OCI-LY7 (cell line): ENCODE measurements around the gene AURKB. TPM values are rescaled to one million over a fixed set of nuclear protein-coding genes. Genes with fewer than 3 reads are reported as not detected.
A peak's percentile ranks its signal among the peaks of the same experiment; 100 is the strongest.

ENCODE experiments used
- BruUV-seq: library from RNA; stranded (reverse); fragments of 400-500 nt; replicated peaks from 2 replicates; lab custom pipeline; 2021; lab: Mats Ljungman, UMichigan
- CTCF ChIA-PET: fragments of 300-600 bp; sonication (Branson Sonifier 250); formaldehyde crosslinking; loops from one replicate; lab custom pipeline; 2022; ENCODE audit warnings: antibody characterized with exemption; ENCODE audit not compliant: unreplicated experiment; lab: Charles Lee
- POLR2A ChIA-PET: fragments of 300-600 bp; sonication (Branson Sonifier 250); formaldehyde crosslinking; loops from one replicate; lab custom pipeline; 2022; ENCODE audit warnings: antibody characterized with exemption; lab: Charles Lee
- DNase-seq: peaks from one replicate; pipeline ENCODE4 v3.0.0-alpha.2; 2015; ENCODE audit warnings: low spot score
- H2AFZ ChIP-seq: fragments of 200-600 bp; sonication (generic), shearing (Covaris generic); 2 replicates; pipeline ENCODE4 v1.6.1; 2014; ENCODE audit warnings: mild to moderate bottlenecking, antibody characterized with exemption, low read length, moderate library complexity
- H3K27ac ChIP-seq: fragments of 200-600 bp; sonication (generic); 2 replicates; pipeline ENCODE4 v1.5.1; 2014; ENCODE audit warnings: mixed run types, low read depth, mild to moderate bottlenecking, moderate library complexity, low read length, inconsistent platforms; ENCODE audit not compliant: poor library complexity, severe bottlenecking
- H3K36me3 ChIP-seq: fragments of 200-600 bp; sonication (generic); 2 replicates; pipeline ENCODE4 v1.6.1; 2014; ENCODE audit warnings: mild to moderate bottlenecking, antibody characterized with exemption, low read length, moderate library complexity, mixed read lengths; ENCODE audit not compliant: insufficient read depth
- H3K4me1 ChIP-seq: fragments of 200-600 bp; sonication (generic); 2 replicates; pipeline ENCODE4 v1.5.1; 2014; ENCODE audit warnings: mild to moderate bottlenecking, low read length; ENCODE audit not compliant: insufficient read depth, poor library complexity, severe bottlenecking
- H3K4me2 ChIP-seq: fragments of 200-600 bp; sonication (generic); 2 replicates; pipeline ENCODE4 v1.6.1; 2014; ENCODE audit warnings: mild to moderate bottlenecking, low read length
- H3K4me3 ChIP-seq: fragments of 200-600 bp; sonication (generic); 2 replicates; pipeline ENCODE4 v1.5.1; 2014; ENCODE audit warnings: mild to moderate bottlenecking, low read depth, low read length; ENCODE audit not compliant: poor library complexity, severe bottlenecking
- H3K79me2 ChIP-seq: fragments of 200-600 bp; sonication (generic); 2 replicates; pipeline ENCODE4 v1.6.1; 2016; ENCODE audit warnings: low read depth, mild to moderate bottlenecking, low read length, moderate library complexity, mixed read lengths; ENCODE audit not compliant: insufficient read depth
- H3K9me2 ChIP-seq: fragments of 200-600 bp; sonication (generic); 2 replicates; pipeline ENCODE4 v1.6.1; 2016; ENCODE audit warnings: mild to moderate bottlenecking, low read length, mixed read lengths; ENCODE audit not compliant: insufficient read depth
- H3K9me3 ChIP-seq: fragments of 200-600 bp; sonication (generic); 2 replicates; pipeline ENCODE4 v1.6.1; 2014; ENCODE audit warnings: mild to moderate bottlenecking, mixed run types, low read length, mixed read lengths
- H4K20me1 ChIP-seq: fragments of 200-600 bp; sonication (generic); 2 replicates; pipeline ENCODE4 v1.6.1; 2014; ENCODE audit warnings: mild to moderate bottlenecking, antibody characterized with exemption, low read length, moderate library complexity, mixed read lengths; ENCODE audit not compliant: insufficient read depth
- EZH2phosphoT487 ChIP-seq: fragments of 200-600 bp; sonication (generic); IDR thresholded peaks from 2 replicates; pipeline ENCODE4 v1.6.1; 2018; ENCODE audit warnings: low read depth, borderline replicate concordance, mild to moderate bottlenecking, mixed run types, antibody characterized with exemption, low read length, moderate library complexity, mixed read lengths
- intact Hi-C: fragments of 100-400 bp; cut with micrococcal nuclease; formaldehyde crosslinking; loops from one replicate; pipeline ENCODE4 v1.10.0; 2022; ENCODE audit not compliant: unreplicated experiment
- total RNA-seq, 2 experiments: library from RNA; depleted of rRNA in 1 of 2; stranded (reverse); fragments of >200 nt in 1 of 2; shearing (Covaris generic) in 1 of 2; gene quantifications; 2 replicates each; pipeline ENCODE4 v1.2.3, GENCODE V29; 2014 to 2022
- TF ChIP-seq, protein P1 (sequence below): fragments of 200-600 bp; sonication (generic); conservative IDR thresholded peaks from 2 replicates; pipeline ENCODE4 v1.5.1; 2014; ENCODE audit warnings: mild to moderate bottlenecking, antibody characterized with exemption, low read length, moderate library complexity, mixed read lengths

AURKB gene
- total RNA-seq, 2 experiments from 2014 or later: 283 to 310 TPM

DNA sequence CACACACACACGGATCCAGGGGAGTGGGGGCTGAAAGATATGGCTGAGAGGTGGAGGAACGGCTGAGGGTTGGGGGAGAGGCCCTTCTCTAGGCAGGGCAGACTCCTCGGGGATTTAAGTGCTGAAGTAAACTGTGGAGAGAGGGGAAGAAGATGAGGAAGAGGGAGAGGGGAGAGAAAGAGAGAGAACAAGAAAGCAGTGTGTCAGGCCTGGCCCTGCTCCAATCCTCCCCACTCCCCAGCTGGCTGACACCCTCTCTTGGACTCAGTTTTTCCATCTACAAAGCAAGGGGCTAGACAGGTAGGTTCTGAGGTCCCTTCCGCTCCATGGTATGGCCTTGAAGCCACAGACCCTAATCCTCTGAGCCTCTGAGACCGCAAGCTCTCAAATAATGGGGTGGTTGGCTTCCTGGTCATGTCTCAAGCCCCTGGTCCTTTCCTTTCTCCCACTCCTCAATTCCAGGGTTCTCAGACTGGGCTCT lies 49.6 kb downstream of the AURKB start:
- H3K9me3 ChIP-seq: no peaks in the 10 kb centered on the region
- H3K9me2 ChIP-seq: no peaks in the 10 kb centered on the region
- DNase-seq: no peak
- CTCF ChIA-PET: no interaction called here
- no TSS peak for BruUV-seq
- peaks cover 14% of the 10 kb centered on the region; the same call in 1 of the 2 replicates for H3K79me2 ChIP-seq
- POLR2A ChIA-PET: interaction anchor here (0.8 kb wide), 1 partner anchor 12 kb away, joined by 5 read pairs; no protein-coding TSS in a partner anchor
- no peaks in the 10 kb centered on the region for H4K20me1 ChIP-seq
- H3K27ac ChIP-seq: peak overlapping the region; percentile 47
- H2AFZ ChIP-seq: no peak overlapping the region
- TF ChIP-seq, protein P1, sequence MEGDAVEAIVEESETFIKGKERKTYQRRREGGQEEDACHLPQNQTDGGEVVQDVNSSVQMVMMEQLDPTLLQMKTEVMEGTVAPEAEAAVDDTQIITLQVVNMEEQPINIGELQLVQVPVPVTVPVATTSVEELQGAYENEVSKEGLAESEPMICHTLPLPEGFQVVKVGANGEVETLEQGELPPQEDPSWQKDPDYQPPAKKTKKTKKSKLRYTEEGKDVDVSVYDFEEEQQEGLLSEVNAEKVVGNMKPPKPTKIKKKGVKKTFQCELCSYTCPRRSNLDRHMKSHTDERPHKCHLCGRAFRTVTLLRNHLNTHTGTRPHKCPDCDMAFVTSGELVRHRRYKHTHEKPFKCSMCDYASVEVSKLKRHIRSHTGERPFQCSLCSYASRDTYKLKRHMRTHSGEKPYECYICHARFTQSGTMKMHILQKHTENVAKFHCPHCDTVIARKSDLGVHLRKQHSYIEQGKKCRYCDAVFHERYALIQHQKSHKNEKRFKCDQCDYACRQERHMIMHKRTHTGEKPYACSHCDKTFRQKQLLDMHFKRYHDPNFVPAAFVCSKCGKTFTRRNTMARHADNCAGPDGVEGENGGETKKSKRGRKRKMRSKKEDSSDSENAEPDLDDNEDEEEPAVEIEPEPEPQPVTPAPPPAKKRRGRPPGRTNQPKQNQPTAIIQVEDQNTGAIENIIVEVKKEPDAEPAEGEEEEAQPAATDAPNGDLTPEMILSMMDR: no peak
- no peak for TF ChIP-seq EZH2phosphoT487
- intact Hi-C loops: no loop called here
- H3K36me3 ChIP-seq: peaks cover 27% of the 10 kb centered on the region
- H3K4me1 ChIP-seq: peaks cover 52% of the 10 kb centered on the region
- peak overlapping the region; percentile 91 for H3K4me3 ChIP-seq
- peak overlapping the region; percentile 74 for H3K4me2 ChIP-seq

DNA sequence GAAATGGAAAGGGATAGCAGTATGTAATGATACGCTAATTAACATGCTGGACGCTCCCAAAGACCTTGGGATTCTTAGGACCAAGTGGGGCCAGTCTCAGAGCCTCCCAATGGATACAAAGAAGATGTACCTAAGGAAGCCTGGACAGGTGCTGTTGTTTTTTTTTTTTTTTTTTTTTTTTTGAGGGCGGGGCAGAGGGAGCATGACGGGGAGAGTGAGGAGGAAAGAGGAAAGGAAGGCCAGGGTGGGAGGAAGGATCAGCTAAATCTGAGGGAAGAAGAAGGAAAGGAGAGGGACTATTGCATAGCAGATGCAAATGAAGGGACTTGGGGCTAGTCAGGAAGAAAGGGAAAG lies 50.2 kb downstream of the AURKB start:
- Histone ChIP-seq H2AFZ (no peak overlapping the region), H4K20me1 (no peaks in the 10 kb centered on the region), H3K4me3 (no peak overlapping the region), H3K9me2 (no peaks in the 10 kb centered on the region), H3K36me3 (peaks cover 27% of the 10 kb centered on the region), H3K4me1 (peaks cover 58% of the 10 kb centered on the region), H3K4me2 (no peak overlapping the region), H3K27ac (no peak overlapping the region), H3K9me3 (no peaks in the 10 kb centered on the region), H3K79me2 (peaks cover 14% of the 10 kb centered on the region; the same call in 1 of the 2 replicates)
- ChIA-PET CTCF (no interaction called here), POLR2A (no interaction called here)
- TF ChIP-seq EZH2phosphoT487: no peak
- TF ChIP-seq, protein P1: no peak
- intact Hi-C loops: no loop called here
- no peak for DNase-seq
- no TSS peak for BruUV-seq

DNA sequence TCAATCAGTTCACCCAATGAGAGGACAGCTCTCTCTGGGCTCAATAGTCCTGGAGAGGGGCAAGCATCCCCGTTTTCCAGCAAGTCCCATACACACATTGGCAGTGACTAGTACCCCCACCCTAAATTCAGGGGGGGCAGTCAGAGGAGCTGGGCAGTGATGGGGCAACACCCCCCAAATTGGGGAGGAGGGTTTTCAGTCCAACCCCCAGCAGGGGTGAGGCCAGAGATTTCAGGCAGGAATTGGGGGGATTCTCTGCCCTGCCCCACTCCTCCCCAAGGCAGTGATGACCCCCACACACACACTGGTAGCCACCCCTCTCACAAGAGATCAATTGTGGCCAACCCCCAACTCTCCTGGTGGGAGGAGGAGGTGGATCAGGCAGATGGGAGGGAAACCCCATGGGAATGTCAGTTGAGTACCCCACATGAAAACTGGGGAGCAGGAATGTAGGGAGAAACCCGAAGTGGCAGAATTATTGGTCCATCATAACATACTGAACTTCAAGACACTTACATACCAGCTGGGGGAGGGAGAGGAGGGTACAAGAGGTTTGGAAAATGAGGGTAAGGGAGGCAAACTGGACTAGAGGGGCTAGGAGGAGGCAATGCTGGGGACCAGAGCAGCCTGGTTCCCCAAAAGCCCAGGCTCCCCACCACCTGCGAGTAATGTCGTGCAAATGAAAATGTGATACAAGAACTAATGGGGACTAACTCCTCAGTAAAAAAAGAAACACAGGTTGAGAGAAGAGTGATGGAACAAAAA lies 50.7 kb downstream of the AURKB start:
- Histone ChIP-seq H3K79me2 (peaks cover 14% of the 10 kb centered on the region; the same call in 1 of the 2 replicates), H4K20me1 (no peaks in the 10 kb centered on the region), H3K36me3 (peaks cover 27% of the 10 kb centered on the region), H3K9me3 (no peaks in the 10 kb centered on the region), H2AFZ (no peak overlapping the region), H3K27ac (no peak overlapping the region), H3K9me2 (no peaks in the 10 kb centered on the region), H3K4me2 (no peak overlapping the region), H3K4me1 (peaks cover 58% of the 10 kb centered on the region), H3K4me3 (no peak overlapping the region)
- ChIA-PET CTCF (no interaction called here), POLR2A (no interaction called here)
- intact Hi-C loops: loop anchor here (10.0 kb wide), 1 partner anchor 325 kb away; the partner anchor contains the start of gene KDM6B
- no peak for DNase-seq
- TF ChIP-seq, protein P1: no peak
- no peak for TF ChIP-seq EZH2phosphoT487
- no TSS peak for BruUV-seq
